Activated CD4-positive, alpha-beta memory T cell treated with anti-CD3 and anti-CD28 coated beads, Interleukin-2, amount 10 ng/mL, durations not matched to agents 7 days and 5 days (primary cell): ENCODE data around the gene ETS1. TPM values are rescaled to one million over a fixed set of nuclear protein-coding genes. Genes with fewer than 3 reads are reported as not detected.

ENCODE experiments used
- CTCF ChIA-PET: fragments of 350-600 bp; sonication (Branson Sonifier 250); formaldehyde crosslinking; loops from one replicate; lab custom pipeline; 2021; ENCODE audit warnings: antibody characterized with exemption, inconsistent platforms; lab: Charles Lee
- POLR2A ChIA-PET: fragments of 350-600 bp; sonication (Branson Sonifier 250); formaldehyde crosslinking; loops from one replicate; lab custom pipeline; 2021; ENCODE audit warnings: antibody characterized with exemption; lab: Charles Lee
- DNase-seq: peaks from one replicate; pipeline ENCODE4 v3.0.0-alpha.2; 2020
- H3K27ac Mint-ChIP-seq: one replicate; pipeline ENCODE4 v1.8.0; 2021; ENCODE audit warnings: mild to moderate bottlenecking, mixed read lengths
- H3K27me3 Mint-ChIP-seq: one replicate; pipeline ENCODE4 v1.8.0; 2021; ENCODE audit warnings: mixed read lengths
- H3K36me3 Mint-ChIP-seq: one replicate; pipeline ENCODE4 v1.8.0; 2021; ENCODE audit warnings: low read depth, mixed read lengths
- H3K4me1 Mint-ChIP-seq: one replicate; pipeline ENCODE4 v1.8.0; 2021; ENCODE audit warnings: mixed read lengths
- H3K4me3 Mint-ChIP-seq: one replicate; pipeline ENCODE4 v1.8.0; 2021; ENCODE audit warnings: mild to moderate bottlenecking, mixed read lengths
- H3K9me3 Mint-ChIP-seq: one replicate; pipeline ENCODE4 v1.8.0; 2021; ENCODE audit warnings: mixed read lengths
- total RNA-seq, 2 experiments: library from RNA; stranded (reverse); gene quantifications; one replicate each; pipeline ENCODE4 v1.2.3, GENCODE V29; 2021

Gene ETS1
- total RNA-seq, 2 experiments from 2014 or later = 572 to 584 TPM

- DNase-seq = peak; percentile 30
- H3K9me3 Mint-ChIP-seq = no peaks in the 10 kb centered on the region
- ChIA-PET POLR2A (interaction anchor here (0.6 to 4.6 kb wide), 20 partner anchors 9 to 263 kb away, joined by 3 to 70 read pairs (median 4); no protein-coding TSS in a partner anchor), CTCF (interaction anchor here (0.8 to 1.6 kb wide), 5 partner anchors 27 to 393 kb away, joined by 3 to 4 read pairs (median 3); no protein-coding TSS in a partner anchor)
- no peaks in the 10 kb centered on the region for H3K27me3 Mint-ChIP-seq
- H3K36me3 Mint-ChIP-seq = peaks cover 7% of the 10 kb centered on the region
- peak overlapping the region; percentile 27 for H3K4me3 Mint-ChIP-seq
- H3K4me1 Mint-ChIP-seq = peaks cover 56% of the 10 kb centered on the region
- peak overlapping the region; percentile 89 for H3K27ac Mint-ChIP-seq
These were observed 34.3 kb downstream of the ETS1 start for GRCh38 chr11:128552783-128553661.

- ChIA-PET CTCF (interaction anchor here (0.8 to 1.6 kb wide), 5 partner anchors 26 to 391 kb away, joined by 3 to 4 read pairs (median 3); no protein-coding TSS in a partner anchor), POLR2A (interaction anchor here (0.7 to 4.6 kb wide), 16 partner anchors 8 to 262 kb away, joined by 3 to 70 read pairs (median 6); no protein-coding TSS in a partner anchor)
- H3K4me1 Mint-ChIP-seq = peaks cover 64% of the 10 kb centered on the region
- peaks cover 3% of the 10 kb centered on the region for H3K36me3 Mint-ChIP-seq
- peak; percentile 34 for DNase-seq
- no peaks in the 10 kb centered on the region for H3K9me3 Mint-ChIP-seq
- H3K27me3 Mint-ChIP-seq = no peaks in the 10 kb centered on the region
- peak overlapping the region; percentile 89 for H3K27ac Mint-ChIP-seq
- peak overlapping the region; percentile 24 for H3K4me3 Mint-ChIP-seq
These were observed 35.6 kb downstream of the ETS1 start for GRCh38 chr11:128551611-128552335.

- Mint-ChIP-seq H3K36me3 (peaks cover 3% of the 10 kb centered on the region), H3K27ac (peak overlapping the region; percentile 89), H3K4me3 (no peak overlapping the region), H3K27me3 (no peaks in the 10 kb centered on the region), H3K4me1 (peaks cover 64% of the 10 kb centered on the region), H3K9me3 (no peaks in the 10 kb centered on the region)
- CTCF ChIA-PET = interaction anchor here (1.1 kb wide), 1 partner anchor 28 kb away, joined by 4 read pairs; no protein-coding TSS in a partner anchor
- POLR2A ChIA-PET = interaction anchor here (1.0 to 3.8 kb wide), 4 partner anchors 28 to 249 kb away, joined by 3 to 83 read pairs (median 6); no protein-coding TSS in a partner anchor
- DNase-seq = no peak
These were observed 36.3 kb downstream of the ETS1 start for GRCh38 chr11:128551058-128551457.

- Mint-ChIP-seq H3K9me3 (no peaks in the 10 kb centered on the region), H3K4me3 (no peak overlapping the region), H3K27ac (peak overlapping the region; percentile 89), H3K27me3 (no peaks in the 10 kb centered on the region), H3K36me3 (peaks cover 3% of the 10 kb centered on the region), H3K4me1 (peaks cover 66% of the 10 kb centered on the region)
- CTCF ChIA-PET = interaction anchor here (1.0 to 1.4 kb wide), 4 partner anchors 20 to 78 kb away, joined by 3 to 4 read pairs (median 4); no protein-coding TSS in a partner anchor
- POLR2A ChIA-PET = interaction anchor here (0.7 to 3.8 kb wide), 8 partner anchors 9 to 249 kb away, joined by 3 to 83 read pairs (median 4); no protein-coding TSS in a partner anchor
- DNase-seq = no peak
These were observed 37.0 kb downstream of the ETS1 start for GRCh38 chr11:128550261-128550821.

GRCh38 chr11:128549256-128549944 lies 38.0 kb downstream of the ETS1 start:
- POLR2A ChIA-PET = interaction anchor here (0.7 to 3.8 kb wide), 9 partner anchors 26 to 250 kb away, joined by 3 to 83 read pairs (median 4); no protein-coding TSS in a partner anchor
- no peaks in the 10 kb centered on the region for H3K9me3 Mint-ChIP-seq

GRCh38 chr11:128548649-128549255 lies 38.6 kb downstream of the ETS1 start:
- CTCF ChIA-PET = interaction anchor here (0.7 to 1.6 kb wide), 6 partner anchors 12 to 232 kb away, joined by 3 to 5 read pairs (median 4); no protein-coding TSS in a partner anchor
- H3K27ac Mint-ChIP-seq = peak overlapping the region; percentile 75
- peak overlapping the region; percentile 67 for H3K4me3 Mint-ChIP-seq
- DNase-seq = no peak
- H3K27me3 Mint-ChIP-seq = no peaks in the 10 kb centered on the region
- peaks cover 3% of the 10 kb centered on the region for H3K36me3 Mint-ChIP-seq
- H3K4me1 Mint-ChIP-seq = peaks cover 67% of the 10 kb centered on the region
- no peaks in the 10 kb centered on the region for H3K9me3 Mint-ChIP-seq
- POLR2A ChIA-PET = interaction anchor here (0.9 to 3.8 kb wide), 7 partner anchors 26 to 249 kb away, joined by 3 to 83 read pairs (median 5); no protein-coding TSS in a partner anchor

More at GRCh38 chr11:128549256-128549944, 38.0 kb downstream of the ETS1 start:
- peak overlapping the region; percentile 53 for H3K4me3 Mint-ChIP-seq
- no peak for DNase-seq
- H3K4me1 Mint-ChIP-seq = peaks cover 69% of the 10 kb centered on the region
- no peaks in the 10 kb centered on the region for H3K27me3 Mint-ChIP-seq
- peaks cover 3% of the 10 kb centered on the region for H3K36me3 Mint-ChIP-seq
- H3K27ac Mint-ChIP-seq = peak overlapping the region; percentile 24
- CTCF ChIA-PET = interaction anchor here (1.0 to 1.6 kb wide), 7 partner anchors 12 to 79 kb away, joined by 3 to 5 read pairs (median 3); no protein-coding TSS in a partner anchor

GRCh38 chr11:128547946-128548648 lies 39.3 kb downstream of the ETS1 start:
- no peaks in the 10 kb centered on the region for H3K9me3 Mint-ChIP-seq
- peak overlapping the region; percentile 67 for H3K4me3 Mint-ChIP-seq
- ChIA-PET POLR2A (interaction anchor here (0.9 to 3.8 kb wide), 5 partner anchors 25 to 224 kb away, joined by 3 to 83 read pairs (median 5); no protein-coding TSS in a partner anchor), CTCF (interaction anchor here (0.7 to 1.6 kb wide), 4 partner anchors 11 to 232 kb away, joined by 3 to 5 read pairs (median 4); no protein-coding TSS in a partner anchor)
- no peak for DNase-seq
- peak overlapping the region; percentile 75 for H3K27ac Mint-ChIP-seq
- peaks cover 3% of the 10 kb centered on the region for H3K36me3 Mint-ChIP-seq
- H3K27me3 Mint-ChIP-seq = no peaks in the 10 kb centered on the region
- H3K4me1 Mint-ChIP-seq = peaks cover 60% of the 10 kb centered on the region

GRCh38 chr11:128546916-128547315 lies 40.4 kb downstream of the ETS1 start:
- CTCF ChIA-PET = no interaction called here
- no peaks in the 10 kb centered on the region for H3K27me3 Mint-ChIP-seq
- H3K9me3 Mint-ChIP-seq = no peaks in the 10 kb centered on the region
- DNase-seq = no peak
- H3K36me3 Mint-ChIP-seq = peaks cover 3% of the 10 kb centered on the region
- POLR2A ChIA-PET = no interaction called here
- H3K4me1 Mint-ChIP-seq = peaks cover 49% of the 10 kb centered on the region
- no peak overlapping the region for H3K27ac Mint-ChIP-seq
- no peak overlapping the region for H3K4me3 Mint-ChIP-seq

GRCh38 chr11:128544471-128545051 lies 42.8 kb downstream of the ETS1 start:
- no peaks in the 10 kb centered on the region for H3K27me3 Mint-ChIP-seq
- ChIA-PET CTCF (interaction anchor here (0.7 to 1.4 kb wide), 4 partner anchors 80 to 374 kb away, joined by 3 to 4 read pairs (median 3); no protein-coding TSS in a partner anchor), POLR2A (interaction anchor here (1.2 to 2.8 kb wide), 4 partner anchors 8 to 56 kb away, joined by 3 to 9 read pairs (median 5); no protein-coding TSS in a partner anchor)
- no peaks in the 10 kb centered on the region for H3K9me3 Mint-ChIP-seq
- peaks cover under 1% of the 10 kb centered on the region for H3K36me3 Mint-ChIP-seq
- no peak for DNase-seq
- no peak overlapping the region for H3K27ac Mint-ChIP-seq
- H3K4me3 Mint-ChIP-seq = no peak overlapping the region
- H3K4me1 Mint-ChIP-seq = peaks cover 25% of the 10 kb centered on the region

- Mint-ChIP-seq H3K36me3 (peaks cover 3% of the 10 kb centered on the region), H3K27me3 (peaks cover 8% of the 10 kb centered on the region), H3K4me3 (no peak overlapping the region), H3K4me1 (peaks cover 6% of the 10 kb centered on the region), H3K27ac (no peak overlapping the region), H3K9me3 (peaks cover 2% of the 10 kb centered on the region)
- ChIA-PET POLR2A (interaction anchor here (1.2 to 1.9 kb wide), 3 partner anchors 12 to 59 kb away, joined by 3 to 6 read pairs (median 4); no protein-coding TSS in a partner anchor), CTCF (interaction anchor here (0.5 kb wide), 1 partner anchor 234 kb away, joined by 3 read pairs; no protein-coding TSS in a partner anchor)
- DNase-seq = no peak
These were observed 46.9 kb downstream of the ETS1 start for GRCh38 chr11:128540469-128540868.
